MCF 10A (cell line): Measurements from ENCODE around the gene TNFRSF14. TPM values are rescaled to one million over a fixed set of nuclear protein-coding genes. Genes with fewer than 3 reads are reported as not detected.
"Not testable (repeated sequence)": the region's sequence is repeated elsewhere in the genome, so short reads cannot be mapped to it uniquely, and the experiment has no call there.

Source experiments
- BruUV-seq: library from RNA; stranded (reverse); fragments of 400-500 nt; replicated peaks from 2 replicates; lab custom pipeline; 2021; lab: Mats Ljungman, UMichigan
- CTCF ChIA-PET: fragments of 300-600 bp; sonication (Branson Sonifier 250); formaldehyde crosslinking; extraction: SDS; loops from one replicate; lab custom pipeline; 2021; ENCODE audit warnings: antibody characterized with exemption, inconsistent platforms; lab: Yijun Ruan, JAX
- POLR2A ChIA-PET: fragments of 300-600, 350-650 bp; sonication (Branson Sonifier 250); formaldehyde crosslinking; extraction: SDS; loops from one replicate; lab custom pipeline; 2020; ENCODE audit warnings: antibody characterized with exemption, inconsistent platforms; lab: Yijun Ruan, JAX
- DNase-seq: peaks from one replicate; pipeline ENCODE4 v3.0.0-alpha.2; 2018; ENCODE audit not compliant: unreplicated experiment
- H3K27ac Mint-ChIP-seq: one replicate; pipeline ENCODE4 v1.8.0; 2022; ENCODE audit warnings: mild to moderate bottlenecking, low read depth, mixed read lengths; ENCODE audit not compliant: unreplicated experiment
- H3K27me3 Mint-ChIP-seq: one replicate; pipeline ENCODE4 v1.8.0; 2022; ENCODE audit warnings: mixed read lengths; ENCODE audit not compliant: insufficient read depth, unreplicated experiment
- H3K36me3 Mint-ChIP-seq: one replicate; pipeline ENCODE4 v1.8.0; 2022; ENCODE audit warnings: mild to moderate bottlenecking, moderate library complexity, mixed read lengths; ENCODE audit not compliant: insufficient read depth, unreplicated experiment
- H3K4me1 Mint-ChIP-seq: one replicate; pipeline ENCODE4 v1.8.0; 2022; ENCODE audit warnings: mixed read lengths; ENCODE audit not compliant: insufficient read depth, unreplicated experiment
- H3K4me3 Mint-ChIP-seq: one replicate; pipeline ENCODE4 v1.8.0; 2022; ENCODE audit warnings: mild to moderate bottlenecking, moderate library complexity, mixed read lengths; ENCODE audit not compliant: unreplicated experiment
- H3K9me3 Mint-ChIP-seq: one replicate; pipeline ENCODE4 v1.8.0; 2022; ENCODE audit warnings: mixed read lengths; ENCODE audit not compliant: unreplicated experiment
- CTCF ChIP-seq: fragments of 200-600 bp; IDR thresholded peaks from one replicate; pipeline ENCODE4 v1.8.0; 2022; ENCODE audit warnings: antibody characterized with exemption, mild to moderate bottlenecking; ENCODE audit not compliant: unreplicated experiment
- intact Hi-C: fragments of 100-400 bp; cut with micrococcal nuclease; formaldehyde crosslinking; loops from 2 replicates; pipeline ENCODE4 v1.14.1; 2022
- total RNA-seq: library from RNA; stranded (reverse); gene quantifications from 2 replicates; pipeline ENCODE4 v1.2.3, GENCODE V29; 2022

TNFRSF14 gene
- total RNA-seq, 1 experiment from 2014 or later: 4.6 TPM

DNA sequence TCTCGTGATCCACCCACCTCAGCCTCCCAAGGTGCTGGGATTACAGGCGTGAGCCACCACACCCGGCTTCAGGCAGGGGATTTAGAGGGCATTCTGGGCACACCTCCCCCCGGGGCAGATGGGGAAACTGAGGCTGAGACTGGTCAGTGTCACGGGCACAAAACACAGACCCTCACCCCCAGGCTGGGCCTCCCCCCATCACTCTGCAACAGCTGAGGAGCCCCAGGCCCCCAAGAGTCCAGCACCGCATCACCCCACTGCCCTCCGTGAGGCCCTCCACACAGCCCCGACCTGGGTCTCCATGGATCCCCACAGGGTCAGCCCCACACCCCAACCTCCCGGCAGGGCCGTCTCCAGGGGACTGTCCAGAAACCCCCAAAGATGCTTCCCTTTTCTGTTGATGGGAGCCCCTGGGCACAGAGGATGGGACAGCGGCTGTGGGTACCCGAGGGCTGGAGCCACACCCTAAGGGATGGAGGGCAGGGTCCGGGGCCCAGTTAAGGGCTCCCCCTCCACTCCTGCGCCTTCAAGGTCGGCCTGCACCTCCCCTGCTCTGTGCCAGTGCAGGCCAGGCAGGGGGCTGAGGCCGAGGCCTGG, 11.0 kb downstream of the TNFRSF14 start:
- ChIA-PET CTCF (no interaction called here), POLR2A (no interaction called here)
- BruUV-seq: no TSS peak
- Mint-ChIP-seq H3K4me3 (no peak overlapping the region), H3K9me3 (no peaks in the 10 kb centered on the region), H3K4me1 (no peaks in the 10 kb centered on the region), H3K27ac (no peak overlapping the region), H3K27me3 (peaks cover 14% of the 10 kb centered on the region), H3K36me3 (no peaks in the 10 kb centered on the region)
- intact Hi-C loops: no loop called here
- no peak for DNase-seq
- no peak for TF ChIP-seq CTCF

DNA sequence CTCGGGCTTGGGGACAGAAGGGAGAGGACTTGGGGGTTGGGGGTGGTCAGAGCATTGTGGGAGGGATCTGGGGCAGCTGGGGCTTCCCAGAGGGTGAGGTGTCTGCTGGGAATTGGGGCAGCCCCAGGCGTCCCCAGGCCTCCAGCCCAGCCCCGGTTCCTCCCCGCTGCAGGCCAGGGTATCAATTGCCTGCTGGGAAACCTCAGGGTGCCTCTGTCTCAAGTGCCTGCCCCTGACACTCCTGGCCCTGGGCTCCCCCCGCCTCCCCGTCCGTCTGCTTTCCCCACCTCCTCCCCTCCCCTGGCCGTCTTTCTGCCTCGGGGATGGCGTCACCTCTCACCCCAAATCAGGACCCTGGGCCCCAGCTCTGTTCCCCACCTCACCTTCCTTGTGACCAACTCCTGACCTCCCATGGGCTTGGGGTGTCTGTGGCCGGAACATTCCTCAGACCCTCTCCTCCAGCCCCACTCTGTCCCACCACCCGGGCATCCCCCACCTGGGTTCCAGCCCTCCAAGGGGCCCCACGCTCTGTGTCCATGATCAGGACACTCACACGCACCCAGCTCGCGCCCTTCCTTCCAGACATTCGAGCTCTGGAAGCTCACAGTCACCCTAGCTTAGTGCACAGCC, 12.1 kb downstream of the TNFRSF14 start:
- POLR2A ChIA-PET: not testable (repeated sequence)

GRCh38 chr1:2569060-2569459, 12.9 kb downstream of the TNFRSF14 start:
- peaks cover 33% of the 10 kb centered on the region for H3K27me3 Mint-ChIP-seq
- intact Hi-C loops: no loop called here
- TF ChIP-seq CTCF: no peak
- H3K4me3 Mint-ChIP-seq: no peak overlapping the region
- no peaks in the 10 kb centered on the region for H3K4me1 Mint-ChIP-seq
- ChIA-PET CTCF (no interaction called here), POLR2A (no interaction called here)
- no TSS peak for BruUV-seq
- no peaks in the 10 kb centered on the region for H3K36me3 Mint-ChIP-seq
- peaks cover 10% of the 10 kb centered on the region for H3K9me3 Mint-ChIP-seq
- H3K27ac Mint-ChIP-seq: no peak overlapping the region
- DNase-seq: no peak

More for the DNA sequence above, 12.1 kb downstream of the TNFRSF14 start:
- H3K4me3 Mint-ChIP-seq, H3K4me1 Mint-ChIP-seq, BruUV-seq, DNase-seq, H3K36me3 Mint-ChIP-seq, intact Hi-C loops, H3K27ac Mint-ChIP-seq, CTCF ChIA-PET, H3K9me3 Mint-ChIP-seq: not testable (repeated sequence)
- H3K27me3 Mint-ChIP-seq: peaks cover 26% of the 10 kb centered on the region

- DNase-seq, CTCF ChIA-PET, H3K4me1 Mint-ChIP-seq: not testable (repeated sequence)
Observed at GRCh38 chr1:2569703-2570102, 13.5 kb downstream of the TNFRSF14 start.

DNA sequence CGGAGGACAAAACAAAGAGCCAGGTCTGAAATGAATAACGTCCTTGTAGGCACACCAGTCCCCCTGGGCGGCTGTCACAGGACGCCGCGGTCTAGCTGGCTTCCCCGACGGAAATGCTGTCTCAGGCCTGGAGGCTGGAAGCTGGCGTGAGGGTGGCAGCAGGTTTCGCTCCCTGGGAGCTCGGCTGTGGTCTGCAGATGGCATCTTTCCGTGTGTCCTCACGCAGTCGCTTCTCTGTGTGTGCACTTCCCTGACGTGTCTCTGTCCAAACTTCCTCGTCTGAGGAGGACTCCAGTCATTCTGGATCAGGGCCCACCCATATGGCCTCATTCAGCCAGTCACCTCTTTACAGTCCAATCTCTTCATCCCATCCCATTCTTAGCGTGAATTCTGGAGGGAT, 14.2 kb downstream of the TNFRSF14 start:
- Mint-ChIP-seq H3K9me3 (peaks cover 10% of the 10 kb centered on the region), H3K27me3 (peaks cover 29% of the 10 kb centered on the region), H3K36me3 (no peaks in the 10 kb centered on the region), H3K4me1 (no peaks in the 10 kb centered on the region), H3K4me3 (no peak overlapping the region), H3K27ac (no peak overlapping the region)
- BruUV-seq: no TSS peak
- ChIA-PET CTCF (no interaction called here), POLR2A (no interaction called here)
- DNase-seq: no peak
- no peak for TF ChIP-seq CTCF
- intact Hi-C loops: no loop called here

More at GRCh38 chr1:2569703-2570102, 13.5 kb downstream of the TNFRSF14 start:
- H3K27ac Mint-ChIP-seq, BruUV-seq, POLR2A ChIA-PET, H3K4me3 Mint-ChIP-seq, H3K9me3 Mint-ChIP-seq, intact Hi-C loops, H3K36me3 Mint-ChIP-seq: not testable (repeated sequence)
- peaks cover 35% of the 10 kb centered on the region for H3K27me3 Mint-ChIP-seq
